Lower leg skin (tissue), 3 donors: Measurements from ENCODE around the gene DGKB.

ENCODE experiments used
- CTCF ChIP-seq, 3 donors: fragments of 450-650 bp; IDR thresholded peaks; one replicate each; pipeline ENCODE4 v1.5.1; 2016; ENCODE audit warnings: antibody characterized with exemption in 3 of 3, mild to moderate bottlenecking in 3 of 3, moderate library complexity in 2 of 3
- POLR2A ChIP-seq, 2 donors: fragments of 450-650 bp; IDR thresholded peaks; one replicate each; pipeline ENCODE4 v1.6.1; 2016 to 2017; ENCODE audit warnings: antibody characterized with exemption in 2 of 2, mild to moderate bottlenecking in 1 of 2, moderate library complexity in 1 of 2

GRCh38 chr7:14340393-14341074 lies 562.0 kb downstream of the DGKB start:
- no peak for TF ChIP-seq CTCF (IDR thresholded peaks at IDR 0.05)
- no peak for TF ChIP-seq POLR2A (IDR thresholded peaks at IDR 0.05)
